ENCODE results near the gene DYNLRB2.

Gene DYNLRB2

DNA sequence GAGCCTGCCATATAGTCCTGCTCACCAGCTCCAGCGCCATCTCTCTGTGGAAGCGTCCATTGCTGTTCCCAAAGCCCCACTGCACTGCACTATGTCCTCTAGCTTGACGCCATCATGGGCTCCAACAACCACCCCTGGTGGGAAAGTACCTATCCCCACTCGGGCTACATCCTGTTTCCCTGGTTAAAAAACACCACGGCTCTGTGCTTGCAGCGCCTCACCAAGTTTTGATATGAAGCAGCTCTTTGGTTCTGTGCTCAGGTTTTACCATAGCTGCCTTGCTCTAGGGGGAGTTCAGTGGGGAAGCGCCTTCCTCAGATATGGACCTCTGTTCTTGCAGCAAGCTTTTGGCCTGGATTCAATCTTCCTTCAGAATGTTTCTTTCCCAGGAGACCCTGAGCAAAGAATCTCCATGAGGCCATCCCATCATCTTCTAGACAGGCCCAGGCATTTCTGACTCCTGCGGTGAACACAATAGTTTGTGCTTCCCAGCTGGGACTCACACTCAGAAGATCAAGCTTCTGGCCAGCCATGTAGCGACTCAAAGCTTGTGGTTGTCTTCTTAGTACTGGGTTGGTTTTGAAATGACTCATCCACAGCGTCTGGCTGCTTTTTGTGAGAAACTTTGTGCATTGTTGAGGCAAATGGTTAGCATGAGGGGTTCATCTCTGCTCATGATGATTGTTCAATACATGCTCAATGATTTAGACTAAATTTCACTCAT is 39.5 kb downstream of the DYNLRB2 start:
- Histone ChIP-seq H3K4me3 (replicated peaks; ENCODE audit: low read depth, low read length) (peak overlapping the region; percentile 47; the same call in 1 of the 2 replicates), H3K27me3 (replicated peaks; ENCODE audit: control insufficient read depth, insufficient read depth, low read length) (no peaks in the 10 kb centered on the region), H3K36me3 (ENCODE audit: control insufficient read depth, insufficient read depth, low read length) (no peaks in the 10 kb centered on the region)
- TF ChIP-seq, protein P1, sequence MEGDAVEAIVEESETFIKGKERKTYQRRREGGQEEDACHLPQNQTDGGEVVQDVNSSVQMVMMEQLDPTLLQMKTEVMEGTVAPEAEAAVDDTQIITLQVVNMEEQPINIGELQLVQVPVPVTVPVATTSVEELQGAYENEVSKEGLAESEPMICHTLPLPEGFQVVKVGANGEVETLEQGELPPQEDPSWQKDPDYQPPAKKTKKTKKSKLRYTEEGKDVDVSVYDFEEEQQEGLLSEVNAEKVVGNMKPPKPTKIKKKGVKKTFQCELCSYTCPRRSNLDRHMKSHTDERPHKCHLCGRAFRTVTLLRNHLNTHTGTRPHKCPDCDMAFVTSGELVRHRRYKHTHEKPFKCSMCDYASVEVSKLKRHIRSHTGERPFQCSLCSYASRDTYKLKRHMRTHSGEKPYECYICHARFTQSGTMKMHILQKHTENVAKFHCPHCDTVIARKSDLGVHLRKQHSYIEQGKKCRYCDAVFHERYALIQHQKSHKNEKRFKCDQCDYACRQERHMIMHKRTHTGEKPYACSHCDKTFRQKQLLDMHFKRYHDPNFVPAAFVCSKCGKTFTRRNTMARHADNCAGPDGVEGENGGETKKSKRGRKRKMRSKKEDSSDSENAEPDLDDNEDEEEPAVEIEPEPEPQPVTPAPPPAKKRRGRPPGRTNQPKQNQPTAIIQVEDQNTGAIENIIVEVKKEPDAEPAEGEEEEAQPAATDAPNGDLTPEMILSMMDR (IDR thresholded peaks at IDR 0.05; ENCODE audit: insufficient read depth, low read length, poor library complexity, severe bottlenecking), result peak; percentile 46
- peak; percentile 76 for DNase-seq (ENCODE audit: extremely low read depth, insufficient read length)

DNA sequence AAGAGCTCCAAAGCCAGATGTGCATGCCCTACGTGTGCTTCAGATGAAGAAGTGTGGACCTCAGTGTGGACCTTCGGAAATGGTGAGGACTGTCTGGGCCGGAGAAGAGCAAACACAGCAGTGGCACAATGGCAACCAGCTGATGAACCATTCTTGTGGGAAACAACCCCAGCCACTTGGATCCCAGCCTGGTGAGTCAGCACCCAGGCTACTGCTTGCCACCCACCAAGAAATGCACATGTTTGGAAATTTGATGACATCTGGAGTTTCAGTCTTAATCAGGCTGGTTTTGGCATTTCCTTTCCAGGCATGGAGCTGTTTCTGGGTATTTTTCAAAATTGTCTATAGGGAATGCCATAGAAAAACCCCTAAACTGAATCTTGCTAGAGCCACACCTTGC is 42.7 kb downstream of the DYNLRB2 start:
- TF ChIP-seq, protein P1 (IDR thresholded peaks at IDR 0.05; ENCODE audit: insufficient read depth, low read length, poor library complexity, severe bottlenecking), result no peak
- DNase-seq (ENCODE audit: extremely low read depth, insufficient read length), result peak; percentile 46
- Histone ChIP-seq H3K36me3 (ENCODE audit: control insufficient read depth, insufficient read depth, low read length) (no peaks in the 10 kb centered on the region), H3K4me3 (replicated peaks; ENCODE audit: low read depth, low read length) (no peak overlapping the region), H3K27me3 (replicated peaks; ENCODE audit: control insufficient read depth, insufficient read depth, low read length) (no peaks in the 10 kb centered on the region)

DNA sequence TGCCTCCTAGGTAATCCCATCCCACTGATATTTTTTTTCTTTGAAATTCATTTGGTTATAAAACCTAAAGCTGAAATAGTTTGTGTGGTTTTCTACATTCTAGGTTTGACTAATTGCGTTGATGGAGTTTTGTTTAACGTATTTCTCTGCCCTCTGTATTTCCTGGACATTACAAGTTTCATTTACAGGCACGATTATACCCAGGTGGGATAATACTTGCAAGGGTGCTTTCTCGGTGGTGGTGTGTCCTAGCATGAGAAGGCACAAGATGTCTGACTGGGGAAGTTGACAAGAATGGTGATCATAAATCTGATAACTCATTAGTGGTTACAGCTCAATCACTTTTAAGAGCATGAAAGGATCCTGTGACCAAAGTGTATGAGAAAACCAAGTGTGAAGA is 45.0 kb downstream of the DYNLRB2 start:
- Histone ChIP-seq H3K4me3 (replicated peaks; ENCODE audit: low read depth, low read length) (no peak overlapping the region), H3K27me3 (replicated peaks; ENCODE audit: control insufficient read depth, insufficient read depth, low read length) (no peaks in the 10 kb centered on the region), H3K36me3 (ENCODE audit: control insufficient read depth, insufficient read depth, low read length) (no peaks in the 10 kb centered on the region)
- peak; percentile 40 for DNase-seq (ENCODE audit: extremely low read depth, insufficient read length)
- TF ChIP-seq, protein P1 (IDR thresholded peaks at IDR 0.05; ENCODE audit: insufficient read depth, low read length, poor library complexity, severe bottlenecking), result no peak

DNA sequence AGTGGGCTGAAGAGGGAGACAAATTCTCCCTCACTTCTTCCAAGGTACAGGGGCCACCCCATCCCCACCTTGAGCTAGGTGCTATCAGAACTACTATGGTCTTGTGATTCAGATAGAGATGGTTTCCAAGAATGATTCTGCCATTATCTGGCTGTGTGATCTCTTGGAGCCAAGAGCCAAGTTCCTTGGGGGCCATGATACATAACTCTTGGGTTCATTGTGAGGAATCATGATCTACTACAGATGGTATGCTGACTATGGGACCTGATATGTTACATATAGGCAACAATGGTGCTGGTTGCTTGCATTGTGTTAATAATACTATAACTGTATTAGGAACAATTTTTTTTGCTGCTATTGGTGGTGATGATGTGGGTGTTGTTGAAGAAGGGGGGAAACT is 45.7 kb downstream of the DYNLRB2 start:
- H3K27me3 ChIP-seq (replicated peaks; ENCODE audit: control insufficient read depth, insufficient read depth, low read length), result no peaks in the 10 kb centered on the region
- no peak for DNase-seq (ENCODE audit: extremely low read depth, insufficient read length)
- H3K4me3 ChIP-seq (replicated peaks; ENCODE audit: low read depth, low read length), result no peak overlapping the region
- TF ChIP-seq, protein P1 (IDR thresholded peaks at IDR 0.05; ENCODE audit: insufficient read depth, low read length, poor library complexity, severe bottlenecking), result no peak
- H3K36me3 ChIP-seq (ENCODE audit: control insufficient read depth, insufficient read depth, low read length), result no peaks in the 10 kb centered on the region

DNA sequence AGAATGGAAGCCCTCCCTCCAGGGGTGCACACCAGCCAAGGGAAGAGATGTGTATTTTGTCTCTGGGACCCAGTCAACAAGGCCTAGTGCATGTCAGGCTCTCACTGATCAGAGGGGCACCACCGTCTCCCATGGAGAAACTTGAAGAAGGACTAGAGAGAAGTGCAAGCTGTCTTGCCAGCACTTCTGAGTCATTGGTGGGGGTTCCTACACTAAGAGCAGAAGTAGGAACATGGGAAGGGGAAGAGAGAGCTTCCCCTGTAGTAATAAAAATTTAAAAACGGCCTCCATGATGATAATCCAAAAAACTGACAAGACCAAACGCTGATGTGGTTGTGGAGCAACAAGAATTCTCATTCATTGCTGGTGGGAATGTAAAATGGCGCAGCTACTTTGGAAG is 46.3 kb downstream of the DYNLRB2 start:
- TF ChIP-seq, protein P1 (IDR thresholded peaks at IDR 0.05; ENCODE audit: insufficient read depth, low read length, poor library complexity, severe bottlenecking), result no peak
- no peak overlapping the region for H3K4me3 ChIP-seq (replicated peaks; ENCODE audit: low read depth, low read length)
- DNase-seq (ENCODE audit: extremely low read depth, insufficient read length), result no peak
- no peaks in the 10 kb centered on the region for H3K27me3 ChIP-seq (replicated peaks; ENCODE audit: control insufficient read depth, insufficient read depth, low read length)
- H3K36me3 ChIP-seq (ENCODE audit: control insufficient read depth, insufficient read depth, low read length), result no peaks in the 10 kb centered on the region
